Activated CD8-positive, alpha-beta T cell treated with anti-CD3 and anti-CD28 coated beads for 36 hours (primary cell): ENCODE data around the gene SMIM12. TPM values are rescaled to one million over a fixed set of nuclear protein-coding genes. Genes with fewer than 3 reads are reported as not detected.

Experiments
- ATAC-seq: fragments of 200-7000 bp; cut with Tn5 transposase; one replicate; pipeline ENCODE4 v1.10.0; 2021; ENCODE audit warnings: mild to moderate bottlenecking, moderate library complexity
- CTCF ChIA-PET: fragments of 350-600 bp; sonication (Branson Sonifier 250); formaldehyde crosslinking; loops from one replicate; lab custom pipeline; 2021; ENCODE audit warnings: antibody characterized with exemption; lab: Charles Lee
- POLR2A ChIA-PET: fragments of 350-600 bp; sonication (Branson Sonifier 250); formaldehyde crosslinking; loops from one replicate; lab custom pipeline; 2021; ENCODE audit warnings: antibody characterized with exemption; lab: Charles Lee
- DNase-seq: peaks from one replicate; pipeline ENCODE4 v3.0.0-alpha.2; 2020
- H3K27ac Mint-ChIP-seq: one replicate; pipeline ENCODE4 v1.8.0; 2021; ENCODE audit warnings: mild to moderate bottlenecking, mixed read lengths
- H3K27me3 Mint-ChIP-seq: one replicate; pipeline ENCODE4 v1.8.0; 2021; ENCODE audit warnings: mixed read lengths
- H3K36me3 Mint-ChIP-seq: one replicate; pipeline ENCODE4 v1.8.0; 2021; ENCODE audit warnings: low read depth, mixed read lengths
- H3K4me1 Mint-ChIP-seq: one replicate; pipeline ENCODE4 v1.8.0; 2021; ENCODE audit warnings: low read depth, mixed read lengths
- H3K4me3 Mint-ChIP-seq: one replicate; pipeline ENCODE4 v1.8.0; 2021; ENCODE audit warnings: mild to moderate bottlenecking, moderate library complexity, mixed read lengths
- H3K9me3 Mint-ChIP-seq: one replicate; pipeline ENCODE4 v1.8.0; 2021; ENCODE audit warnings: mixed read lengths
- CTCF ChIP-seq: fragments of 200-600 bp; IDR thresholded peaks from one replicate; pipeline ENCODE4 v1.8.0; 2022; ENCODE audit warnings: antibody characterized with exemption, mild to moderate bottlenecking
- intact Hi-C: fragments of 100-400 bp; cut with micrococcal nuclease; formaldehyde crosslinking; loops from one replicate; pipeline ENCODE4 v1.10.0; 2022
- total RNA-seq, 2 experiments: library from RNA; stranded (reverse); gene quantifications; one replicate each; pipeline ENCODE4 v1.2.3, GENCODE V29; 2021

Gene SMIM12
- total RNA-seq, 2 experiments from 2014 or later = 36.6 to 37.5 TPM

DNA sequence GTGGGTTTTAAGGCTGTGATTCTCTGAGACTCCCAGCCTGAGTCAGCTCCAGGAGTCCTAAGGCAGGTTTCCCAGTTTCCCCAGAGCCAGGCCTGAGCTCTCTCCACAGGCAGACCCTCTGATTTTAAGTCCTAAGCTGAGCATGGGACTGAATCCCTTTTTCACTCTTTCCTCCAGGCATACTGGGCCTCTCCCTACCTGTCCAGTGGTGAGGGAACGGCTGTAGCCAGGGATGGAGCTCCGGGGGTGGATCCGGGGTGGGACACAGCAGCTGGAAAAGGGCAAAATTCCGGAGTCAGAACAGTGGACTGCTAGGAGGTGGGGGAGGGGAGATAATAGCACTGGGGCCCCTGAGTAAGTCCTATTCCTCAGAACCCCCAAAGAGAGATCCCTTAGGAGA, 39.9 kb upstream of the SMIM12 start:
- Mint-ChIP-seq H3K9me3 (no peaks in the 10 kb centered on the region), H3K27me3 (peaks cover 9% of the 10 kb centered on the region), H3K4me3 (no peak overlapping the region), H3K4me1 (no peaks in the 10 kb centered on the region), H3K36me3 (no peaks in the 10 kb centered on the region), H3K27ac (no peak overlapping the region)
- TF ChIP-seq CTCF = no peak
- ATAC-seq (no peak), DNase-seq (no peak)
- intact Hi-C loops = no loop called here
- ChIA-PET CTCF (interaction anchor here (1.6 kb wide), 1 partner anchor 47 kb away, joined by 4 read pairs; no protein-coding TSS in a partner anchor), POLR2A (no interaction called here)

- no peaks in the 10 kb centered on the region for H3K4me1 Mint-ChIP-seq
- no peak for TF ChIP-seq CTCF
- DNase-seq = no peak
- H3K9me3 Mint-ChIP-seq = no peaks in the 10 kb centered on the region
- no peaks in the 10 kb centered on the region for H3K36me3 Mint-ChIP-seq
- POLR2A ChIA-PET = interaction anchor here (0.6 kb wide), 1 partner anchor 312 kb away, joined by 3 read pairs; no protein-coding TSS in a partner anchor
- no peak for ATAC-seq
- no peak overlapping the region for H3K4me3 Mint-ChIP-seq
- H3K27ac Mint-ChIP-seq = no peak overlapping the region
- H3K27me3 Mint-ChIP-seq = peaks cover 9% of the 10 kb centered on the region
- CTCF ChIA-PET = interaction anchor here (1.3 to 1.6 kb wide), 2 partner anchors 9 to 46 kb away, joined by 3 to 4 read pairs; no protein-coding TSS in a partner anchor
- intact Hi-C loops = no loop called here
Measured at GRCh38 chr1:34898330-34898761, 38.8 kb upstream of the SMIM12 start.

GRCh38 chr1:34896612-34897011, 37.1 kb upstream of the SMIM12 start:
- Mint-ChIP-seq H3K4me1 (no peaks in the 10 kb centered on the region), H3K9me3 (peaks cover 6% of the 10 kb centered on the region), H3K27me3 (peaks cover 5% of the 10 kb centered on the region), H3K27ac (no peak overlapping the region), H3K4me3 (no peak overlapping the region), H3K36me3 (no peaks in the 10 kb centered on the region)
- TF ChIP-seq CTCF = no peak
- CTCF ChIA-PET = no interaction called here
- intact Hi-C loops = no loop called here
- DNase-seq (no peak), ATAC-seq (no peak)
- POLR2A ChIA-PET = interaction anchor here (0.6 to 1.3 kb wide), 2 partner anchors 10 to 371 kb away, joined by 3 read pairs; no protein-coding TSS in a partner anchor

- Mint-ChIP-seq H3K36me3 (no peaks in the 10 kb centered on the region), H3K4me1 (no peaks in the 10 kb centered on the region), H3K27ac (no peak overlapping the region), H3K9me3 (peaks cover 6% of the 10 kb centered on the region), H3K27me3 (peaks cover 13% of the 10 kb centered on the region), H3K4me3 (no peak overlapping the region)
- ChIA-PET POLR2A (no interaction called here), CTCF (interaction anchor here (2.1 kb wide), 1 partner anchor 37 kb away, joined by 7 read pairs; no protein-coding TSS in a partner anchor)
- no peak for TF ChIP-seq CTCF
- intact Hi-C loops = no loop called here
- no peak for ATAC-seq
- no peak for DNase-seq
Measured at GRCh38 chr1:34889705-34890104, 30.2 kb upstream of the SMIM12 start.

DNA sequence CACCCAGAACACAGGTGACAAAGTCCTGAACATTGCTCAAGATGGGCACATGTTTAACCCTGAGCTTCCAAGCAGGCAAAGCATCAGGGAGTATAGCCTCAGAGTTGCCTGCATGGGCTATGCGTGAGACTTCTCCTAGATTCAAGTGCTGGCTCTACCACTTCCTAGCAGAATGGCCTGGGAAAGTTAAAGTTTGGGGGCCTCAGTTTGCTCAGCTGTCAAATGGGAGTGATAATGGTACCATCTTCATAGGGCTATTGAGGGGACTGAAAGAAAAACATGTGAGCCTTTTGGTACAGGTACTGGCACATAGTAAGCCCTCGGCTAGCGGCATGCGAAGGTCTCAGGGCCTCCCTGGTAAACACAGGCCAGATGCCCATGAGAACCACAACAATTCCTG, 28.0 kb upstream of the SMIM12 start:
- Mint-ChIP-seq H3K9me3 (peaks cover 5% of the 10 kb centered on the region), H3K27me3 (peaks cover 25% of the 10 kb centered on the region), H3K36me3 (no peaks in the 10 kb centered on the region), H3K4me3 (no peak overlapping the region), H3K4me1 (no peaks in the 10 kb centered on the region), H3K27ac (no peak overlapping the region)
- intact Hi-C loops = no loop called here
- no peak for TF ChIP-seq CTCF
- POLR2A ChIA-PET = no interaction called here
- CTCF ChIA-PET = interaction anchor here (1.1 kb wide), 1 partner anchor 21 kb away, joined by 3 read pairs; no protein-coding TSS in a partner anchor
- no peak for ATAC-seq
- DNase-seq = no peak
